Limb (tissue), 2 donors: ENCODE data around the gene FGFRL1.

Experiments
- DNase-seq, 2 donors: peaks; one replicate each; pipeline ENCODE4 v3.0.0-alpha.2; 2016; ENCODE audit errors: extremely low spot score in 2 of 2

The FGFRL1 gene

GRCh38 chr4:1006856-1007255, 4.6 kb upstream of the FGFRL1 start:
- no peak for DNase-seq

- DNase-seq = no peak
These were observed 2.4 kb upstream of the FGFRL1 start for GRCh38 chr4:1008840-1009541.

GRCh38 chr4:1009542-1010394, 1.7 kb upstream of the FGFRL1 start:
- peak in 1 of 2 donors; percentile 85 for DNase-seq

- peak in 1 of 2 donors; percentile 72 for DNase-seq
These were observed 918 bp upstream of the FGFRL1 start for GRCh38 chr4:1010395-1011021.

GRCh38 chr4:1011666-1012033, 224 bp downstream of the FGFRL1 start:
- no peak for DNase-seq

- DNase-seq = no peak
These were observed 761 bp downstream of the FGFRL1 start for GRCh38 chr4:1012034-1012739.

- DNase-seq = no peak
These were observed 2.0 kb downstream of the FGFRL1 start for GRCh38 chr4:1013225-1014073.

GRCh38 chr4:1014291-1015167, 3.1 kb downstream of the FGFRL1 start:
- peak in 1 of 2 donors; percentile 74 for DNase-seq

GRCh38 chr4:1015179-1015578, 3.8 kb downstream of the FGFRL1 start:
- no peak for DNase-seq

GRCh38 chr4:1015746-1016145, 4.3 kb downstream of the FGFRL1 start:
- DNase-seq = no peak

GRCh38 chr4:1017211-1017610, 5.8 kb downstream of the FGFRL1 start:
- no peak for DNase-seq

- no peak for DNase-seq
These were observed 6.3 kb downstream of the FGFRL1 start for GRCh38 chr4:1017706-1018105.

- no peak for DNase-seq
These were observed 7.0 kb downstream of the FGFRL1 start for GRCh38 chr4:1018147-1019020.

GRCh38 chr4:1019320-1019719, 7.9 kb downstream of the FGFRL1 start:
- DNase-seq = no peak

GRCh38 chr4:1019729-1020470, 8.5 kb downstream of the FGFRL1 start:
- no peak for DNase-seq

- DNase-seq = no peak
These were observed 10.1 kb downstream of the FGFRL1 start for GRCh38 chr4:1021386-1022050.

GRCh38 chr4:1022051-1022738, 10.8 kb downstream of the FGFRL1 start:
- no peak for DNase-seq
